Measurements from ENCODE around the gene RHOD. TPM values are rescaled to one million over a fixed set of nuclear protein-coding genes. Genes with fewer than 3 reads are reported as not detected.
A peak's percentile ranks its signal among the peaks of the same experiment; 100 is the strongest.

The RHOD gene, protein sequence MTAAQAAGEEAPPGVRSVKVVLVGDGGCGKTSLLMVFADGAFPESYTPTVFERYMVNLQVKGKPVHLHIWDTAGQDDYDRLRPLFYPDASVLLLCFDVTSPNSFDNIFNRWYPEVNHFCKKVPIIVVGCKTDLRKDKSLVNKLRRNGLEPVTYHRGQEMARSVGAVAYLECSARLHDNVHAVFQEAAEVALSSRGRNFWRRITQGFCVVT
- total RNA-seq: 10 to 100 TPM; 27.8 to 85.2 (median 56.8) TPM

- peaks cover 17 to 25% of the 10 kb centered on the region in 2 donors for H3K4me1 ChIP-seq
- no peaks in the 10 kb centered on the region for H3K9me3 ChIP-seq
- 5 to 6% methylated on average over 17 to 28 of the region's 72 CpGs for WGBS, 2 donors
- H3K36me3 ChIP-seq: no peaks in the 10 kb centered on the region
- intact Hi-C loops (cut with DNase I): no loop called here
- TF ChIP-seq POLR2A (IDR thresholded peaks at IDR 0.05) (peak in 1 of 2 donors; percentile 67), CTCF (IDR thresholded peaks at IDR 0.05) (no peak)
- peak within 1 kb of the TSS; percentile 16 to 73 (median 63) for H3K4me3 ChIP-seq (replicated peaks in 1 of 3)
- no peaks in the 10 kb centered on the region for H3K27me3 ChIP-seq
- DNase-seq: peak; percentile 80 to 81
- H3K27ac ChIP-seq: peak within 1 kb of the TSS; percentile 44 to 89 (median 62)
Measured at GRCh38 chr11:67056267-67057204, at the start of gene RHOD. TSS of gene RHOD (plus strand) at chr11:67056847. CDS start at chr11:67056903, 56 bp downstream.

- WGBS, 2 donors: 88 to 96% methylated on average over 7 of the region's 7 CpGs
- no peak for DNase-seq
- no peak for TF ChIP-seq POLR2A (IDR thresholded peaks at IDR 0.05)
- no peak for TF ChIP-seq CTCF (IDR thresholded peaks at IDR 0.05)
- H3K4me1 ChIP-seq: peaks cover 0 to 2% of the 10 kb centered on the region in 2 donors
- intact Hi-C loops (cut with DNase I): no loop called here
- no peak overlapping the region for H3K4me3 ChIP-seq (replicated peaks in 1 of 3)
- no peaks in the 10 kb centered on the region for H3K9me3 ChIP-seq
- no peak overlapping the region for H3K27ac ChIP-seq
- no peaks in the 10 kb centered on the region for H3K36me3 ChIP-seq
- no peaks in the 10 kb centered on the region for H3K27me3 ChIP-seq
Measured at GRCh38 chr11:67007126-67007525, 49.5 kb upstream of the RHOD start.

DNA sequence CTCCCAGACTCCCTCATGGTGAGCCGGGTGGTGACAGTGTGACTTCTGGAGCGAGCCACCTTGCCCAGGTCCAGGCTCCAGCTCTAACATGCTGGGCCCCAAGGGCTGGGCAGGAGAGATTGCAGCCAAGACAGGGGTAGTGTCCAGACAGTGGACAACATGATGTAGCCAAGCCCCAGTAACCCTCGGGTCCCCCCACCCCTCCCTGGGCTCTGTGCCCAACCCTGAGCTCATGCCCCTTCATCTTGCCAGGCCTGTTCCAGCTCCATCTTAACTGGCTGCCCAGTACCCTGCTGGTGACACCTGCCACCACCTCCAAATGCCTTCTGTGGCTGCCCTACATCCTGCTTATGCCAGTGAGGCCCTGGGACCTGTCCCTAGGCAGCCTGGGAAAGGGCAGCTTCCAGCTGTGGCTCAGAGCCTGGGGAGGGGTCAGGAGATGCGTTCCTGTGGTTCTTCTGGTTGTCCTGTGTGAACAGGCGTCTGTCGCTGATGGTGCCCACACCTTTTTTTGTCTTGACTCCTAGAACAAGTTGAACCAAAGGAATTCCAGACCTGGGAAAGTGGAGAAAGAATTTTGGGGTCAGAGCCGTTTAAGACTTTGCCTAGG is 46.2 kb upstream of the RHOD start:
- WGBS, 2 donors: 82 to 90% methylated on average over 6 to 7 of the region's 7 CpGs
- H3K4me1 ChIP-seq: no peaks in the 10 kb centered on the region

DNA sequence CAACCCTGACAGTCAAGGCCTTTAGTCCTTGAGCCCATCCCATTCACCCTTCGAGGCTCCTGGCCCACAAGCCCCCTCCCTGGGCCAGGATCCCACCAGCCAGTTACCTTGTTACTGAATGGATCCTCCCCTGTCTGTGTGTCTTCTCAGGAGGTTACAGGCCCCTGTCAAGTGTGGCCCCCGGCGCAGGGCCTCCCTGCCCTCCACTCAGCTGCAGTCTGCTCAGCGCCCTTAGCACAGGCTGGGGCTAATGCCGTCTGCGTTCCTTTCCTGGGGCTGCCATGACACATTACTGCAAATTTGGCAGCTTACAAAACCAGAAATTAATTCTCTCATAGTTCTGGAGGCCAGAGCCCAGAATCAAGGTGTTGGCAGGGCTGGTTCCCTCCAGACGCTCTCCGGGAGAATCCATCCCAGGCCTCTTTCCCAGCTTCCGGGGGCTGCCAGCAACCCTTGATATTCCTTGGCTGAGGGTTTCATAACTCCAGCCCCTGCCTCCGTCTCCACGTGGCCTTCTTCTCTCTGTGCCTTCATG is 43.1 kb upstream of the RHOD start:
- no peaks in the 10 kb centered on the region for H3K9me3 ChIP-seq
- WGBS, 2 donors: 81 to 84% methylated on average over 6 to 11 of the region's 11 CpGs
- intact Hi-C loops (cut with DNase I): no loop called here
- H3K36me3 ChIP-seq: no peaks in the 10 kb centered on the region
- H3K4me1 ChIP-seq: no peaks in the 10 kb centered on the region
- TF ChIP-seq POLR2A (IDR thresholded peaks at IDR 0.05): no peak
- no peak for TF ChIP-seq CTCF (IDR thresholded peaks at IDR 0.05)
- no peak overlapping the region for H3K27ac ChIP-seq
- no peaks in the 10 kb centered on the region for H3K27me3 ChIP-seq
- no peak overlapping the region for H3K4me3 ChIP-seq (replicated peaks in 1 of 3)
- DNase-seq: no peak

More for the DNA sequence above, 46.2 kb upstream of the RHOD start:
- no peaks in the 10 kb centered on the region for H3K9me3 ChIP-seq
- no peak for DNase-seq
- H3K27ac ChIP-seq: no peak overlapping the region
- H3K27me3 ChIP-seq: no peaks in the 10 kb centered on the region
- no peak for TF ChIP-seq CTCF (IDR thresholded peaks at IDR 0.05)
- TF ChIP-seq POLR2A (IDR thresholded peaks at IDR 0.05): no peak
- intact Hi-C loops (cut with DNase I): no loop called here
- no peak overlapping the region for H3K4me3 ChIP-seq (replicated peaks in 1 of 3)
- H3K36me3 ChIP-seq: no peaks in the 10 kb centered on the region
